Esophagus squamous epithelium (tissue), 4 donors: Measurements from ENCODE around the gene PNO1.

ENCODE experiments used
- CTCF ChIP-seq, 6 experiments: fragments of 450-650 bp in 4 of 6; fragments of 200-600 bp in 2 of 6; sonication (generic) in 2 of 6; IDR thresholded peaks; one replicate each; pipeline ENCODE4 v1.5.1; 2016 to 2019; ENCODE audit warnings: antibody characterized with exemption in 6 of 6, mild to moderate bottlenecking in 4 of 6, moderate library complexity in 4 of 6
- POLR2A ChIP-seq, 4 donors: fragments of 450-650 bp; IDR thresholded peaks; one replicate each; pipeline ENCODE4 v1.6.1; 2017; ENCODE audit warnings: antibody characterized with exemption in 4 of 4, mild to moderate bottlenecking in 4 of 4, moderate library complexity in 3 of 4

GRCh38 chr2:68172990-68173700 lies 15.5 kb downstream of the PNO1 start:
- TF ChIP-seq CTCF (IDR thresholded peaks at IDR 0.05) (no peak), POLR2A (IDR thresholded peaks at IDR 0.05) (no peak)
